Upper lobe of left lung (tissue), 6 donors: ENCODE data around the gene EIF4EBP2. TPM values are rescaled to one million over a fixed set of nuclear protein-coding genes. Genes with fewer than 3 reads are reported as not detected.
A peak's percentile ranks its signal among the peaks of the same experiment; 100 is the strongest.

Experiments
- ATAC-seq, 2 donors: fragments of 200-7000 bp; cut with Tn5 transposase; one replicate each; pipeline ENCODE4 v1.9.1; 2022; ENCODE audit warnings: mild to moderate bottlenecking in 2 of 2, moderate library complexity in 2 of 2; ENCODE audit not compliant: low FRiP score in 2 of 2
- DNase-seq, 2 donors: peaks; one replicate each; pipeline ENCODE4 v3.0.0-alpha.2; 2019 to 2020
- H3K27ac ChIP-seq, 4 donors: fragments of 200-600 bp; sonication (generic); one replicate each; pipeline ENCODE4 v1.5.1; 2016 to 2019
- H3K27me3 ChIP-seq, 4 donors: fragments of 200-600 bp; sonication (generic); one replicate each; pipeline ENCODE4 v1.5.1; 2017 to 2019
- H3K36me3 ChIP-seq, 4 donors: fragments of 200-600 bp; sonication (generic); one replicate each; pipeline ENCODE4 v1.5.1; 2016 to 2019
- H3K4me1 ChIP-seq, 4 donors: fragments of 200-600 bp; sonication (generic); one replicate each; pipeline ENCODE4 v1.5.1; 2018 to 2019
- H3K4me3 ChIP-seq, 4 donors: fragments of 200-600 bp; sonication (generic); one replicate each; pipeline ENCODE4 v1.5.1; 2017 to 2019; ENCODE audit warnings: mild to moderate bottlenecking in 2 of 4, moderate library complexity in 1 of 4
- H3K9me3 ChIP-seq, 4 donors: fragments of 200-600 bp; sonication (generic); one replicate each; pipeline ENCODE4 v1.5.1; 2018 to 2019
- EP300 ChIP-seq, 4 donors: sonication (generic); formaldehyde crosslinking; IDR thresholded peaks; one replicate each; pipeline ENCODE4 v1.5.1; 2017; ENCODE audit warnings: antibody characterized with exemption in 4 of 4, control low read depth in 2 of 4
- POLR2A ChIP-seq, 4 donors: fragments of 450-650 bp; IDR thresholded peaks; one replicate each; pipeline ENCODE4 v1.5.1; 2016 to 2017; ENCODE audit warnings: antibody characterized with exemption in 4 of 4, mild to moderate bottlenecking in 2 of 4
- POLR2AphosphoS5 ChIP-seq, 2 donors: sonication (generic); formaldehyde crosslinking; IDR thresholded peaks; one replicate each; pipeline ENCODE4 v1.5.1; 2017; ENCODE audit warnings: antibody characterized with exemption in 2 of 2
- WGBS, 2 donors: methylation state at CpG; one replicate each; pipeline ENCODE4 v1.1.5; 2017 to 2018; 5-methylcytosine and 5-hydroxymethylcytosine counted together
- total RNA-seq, 6 donors: library from RNA; depleted of rRNA in 4 of 6; stranded (reverse); fragments of >200 nt in 4 of 6; gene quantifications; one replicate each; pipeline versions ENCODE4 v1.1.0 to v1.2.1, GENCODE V29; 2016 to 2021
- TF ChIP-seq, protein P1 (sequence below), 6 experiments: fragments of 450-650 bp in 4 of 6; fragments of 200-600 bp in 2 of 6; sonication (generic) in 2 of 6; IDR thresholded peaks; one replicate each; pipeline ENCODE4 v1.5.1; 2016 to 2019; ENCODE audit warnings: antibody characterized with exemption in 6 of 6
- donor health status: DM: no; HTN: no; CAD: no; lungs with moderate emphysema.
- donor health status: DM: no; HTN: yes; CAD: no; lungs with severe emphysema.

The EIF4EBP2 gene, protein sequence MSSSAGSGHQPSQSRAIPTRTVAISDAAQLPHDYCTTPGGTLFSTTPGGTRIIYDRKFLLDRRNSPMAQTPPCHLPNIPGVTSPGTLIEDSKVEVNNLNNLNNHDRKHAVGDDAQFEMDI
- 10 to 100 TPM; 36.3 to 85.1 (median 58.9) TPM for total RNA-seq

DNA sequence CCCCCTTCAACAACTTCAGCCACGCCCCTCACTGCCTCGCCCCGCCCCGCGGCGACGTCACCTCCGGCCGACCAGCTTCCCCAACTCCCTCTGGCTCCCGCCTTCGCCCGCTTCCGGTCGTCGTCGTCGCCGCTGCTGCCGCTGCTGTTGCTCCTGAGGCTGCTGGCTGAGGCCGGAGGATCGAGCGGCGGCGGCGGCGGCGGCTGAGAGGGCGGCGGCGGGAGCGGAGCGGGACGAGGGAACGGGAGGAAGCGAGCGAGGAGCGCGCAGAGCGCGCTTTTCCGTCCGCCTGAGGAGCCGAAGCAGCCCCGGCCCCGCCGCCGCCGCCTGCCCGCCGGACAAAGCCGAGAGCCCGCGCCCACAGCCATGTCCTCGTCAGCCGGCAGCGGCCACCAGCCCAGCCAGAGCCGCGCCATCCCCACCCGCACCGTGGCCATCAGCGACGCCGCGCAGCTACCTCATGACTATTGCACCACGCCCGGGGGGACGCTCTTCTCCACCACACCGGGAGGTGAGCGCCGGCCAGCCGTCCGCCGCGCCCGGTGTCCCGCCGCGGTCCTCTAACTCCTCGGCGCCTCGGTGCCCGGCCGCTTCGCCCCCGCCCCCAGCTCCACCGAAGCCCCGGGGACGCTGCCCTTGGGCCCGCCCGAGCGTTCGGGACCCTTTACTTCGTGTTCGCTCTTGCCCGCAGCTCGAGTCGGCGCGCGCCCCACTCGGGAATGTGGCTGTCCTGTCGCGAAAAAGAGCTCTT lies at the start of gene EIF4EBP2:
Gene EIF4EBP2, plus strand, starts transcription at position 110 of the 751 bp plus-strand sequence. Its CDS starts 257 bp downstream, at position 367.
- ATAC-seq = peak; percentile 97
- H3K27me3 ChIP-seq = no peaks in the 10 kb centered on the region
- TF ChIP-seq POLR2A (IDR thresholded peaks at IDR 0.05) (peak in 3 of 4 donors; percentile 73 to 99 (median 99)), POLR2AphosphoS5 (IDR thresholded peaks at IDR 0.05) (peak; percentile 99), EP300 (IDR thresholded peaks at IDR 0.05) (peak in 1 of 4 donors; percentile 59)
- TF ChIP-seq, protein P1, sequence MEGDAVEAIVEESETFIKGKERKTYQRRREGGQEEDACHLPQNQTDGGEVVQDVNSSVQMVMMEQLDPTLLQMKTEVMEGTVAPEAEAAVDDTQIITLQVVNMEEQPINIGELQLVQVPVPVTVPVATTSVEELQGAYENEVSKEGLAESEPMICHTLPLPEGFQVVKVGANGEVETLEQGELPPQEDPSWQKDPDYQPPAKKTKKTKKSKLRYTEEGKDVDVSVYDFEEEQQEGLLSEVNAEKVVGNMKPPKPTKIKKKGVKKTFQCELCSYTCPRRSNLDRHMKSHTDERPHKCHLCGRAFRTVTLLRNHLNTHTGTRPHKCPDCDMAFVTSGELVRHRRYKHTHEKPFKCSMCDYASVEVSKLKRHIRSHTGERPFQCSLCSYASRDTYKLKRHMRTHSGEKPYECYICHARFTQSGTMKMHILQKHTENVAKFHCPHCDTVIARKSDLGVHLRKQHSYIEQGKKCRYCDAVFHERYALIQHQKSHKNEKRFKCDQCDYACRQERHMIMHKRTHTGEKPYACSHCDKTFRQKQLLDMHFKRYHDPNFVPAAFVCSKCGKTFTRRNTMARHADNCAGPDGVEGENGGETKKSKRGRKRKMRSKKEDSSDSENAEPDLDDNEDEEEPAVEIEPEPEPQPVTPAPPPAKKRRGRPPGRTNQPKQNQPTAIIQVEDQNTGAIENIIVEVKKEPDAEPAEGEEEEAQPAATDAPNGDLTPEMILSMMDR (IDR thresholded peaks at IDR 0.05) = no peak
- H3K4me1 ChIP-seq = peaks cover 34 to 49% (median 34%) of the 10 kb centered on the region in 4 donors
- no peaks in the 10 kb centered on the region for H3K9me3 ChIP-seq
- DNase-seq = peak; percentile 98 to 100
- peaks cover 0 to 4% (median 0%) of the 10 kb centered on the region in 4 donors for H3K36me3 ChIP-seq
- 2% methylated on average over 9 to 47 of the region's 103 CpGs for whole genome bisulfite sequencing, 2 donors
- H3K27ac ChIP-seq = peak within 1 kb of the TSS; percentile 96 to 100 (median 98)
- peak within 1 kb of the TSS; percentile 79 to 99 (median 94) for H3K4me3 ChIP-seq

DNA sequence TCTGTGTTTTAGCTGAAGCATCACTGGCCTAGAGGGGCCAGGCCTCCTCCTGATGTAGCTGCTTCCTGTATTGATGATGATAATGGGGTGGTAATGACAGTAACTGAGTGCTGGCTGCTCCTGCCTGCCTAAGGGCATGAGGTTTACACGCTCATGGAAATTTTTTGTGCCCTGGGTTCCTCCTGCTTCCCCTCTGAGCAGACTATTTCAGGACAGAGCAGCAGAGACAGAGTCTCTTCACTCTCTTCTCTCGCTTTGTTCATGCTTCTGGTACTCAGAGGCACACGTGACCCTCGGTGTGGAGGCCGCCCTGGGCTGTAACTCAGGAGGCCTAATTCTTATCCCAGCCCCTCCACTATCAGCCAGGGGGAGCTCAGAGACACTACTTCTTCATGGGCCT lies 49.4 kb upstream of the EIF4EBP2 start:
- Histone ChIP-seq H3K27me3 (no peaks in the 10 kb centered on the region), H3K27ac (peak overlapping the region in 3 of 4 donors; percentile 67 to 72 (median 69)), H3K4me3 (no peak overlapping the region), H3K9me3 (no peaks in the 10 kb centered on the region), H3K4me1 (peaks cover 13 to 46% (median 31%) of the 10 kb centered on the region in 4 donors), H3K36me3 (no peaks in the 10 kb centered on the region)
- TF ChIP-seq, protein P1 (IDR thresholded peaks at IDR 0.05) = no peak
- TF ChIP-seq EP300 (IDR thresholded peaks at IDR 0.05) = no peak
- TF ChIP-seq POLR2A (IDR thresholded peaks at IDR 0.05) = no peak
- no peak for TF ChIP-seq POLR2AphosphoS5 (IDR thresholded peaks at IDR 0.05)
- no peak for ATAC-seq
- no peak for DNase-seq
- 80 to 85% methylated on average over 5 of the region's 5 CpGs for WGBS, 2 donors

DNA sequence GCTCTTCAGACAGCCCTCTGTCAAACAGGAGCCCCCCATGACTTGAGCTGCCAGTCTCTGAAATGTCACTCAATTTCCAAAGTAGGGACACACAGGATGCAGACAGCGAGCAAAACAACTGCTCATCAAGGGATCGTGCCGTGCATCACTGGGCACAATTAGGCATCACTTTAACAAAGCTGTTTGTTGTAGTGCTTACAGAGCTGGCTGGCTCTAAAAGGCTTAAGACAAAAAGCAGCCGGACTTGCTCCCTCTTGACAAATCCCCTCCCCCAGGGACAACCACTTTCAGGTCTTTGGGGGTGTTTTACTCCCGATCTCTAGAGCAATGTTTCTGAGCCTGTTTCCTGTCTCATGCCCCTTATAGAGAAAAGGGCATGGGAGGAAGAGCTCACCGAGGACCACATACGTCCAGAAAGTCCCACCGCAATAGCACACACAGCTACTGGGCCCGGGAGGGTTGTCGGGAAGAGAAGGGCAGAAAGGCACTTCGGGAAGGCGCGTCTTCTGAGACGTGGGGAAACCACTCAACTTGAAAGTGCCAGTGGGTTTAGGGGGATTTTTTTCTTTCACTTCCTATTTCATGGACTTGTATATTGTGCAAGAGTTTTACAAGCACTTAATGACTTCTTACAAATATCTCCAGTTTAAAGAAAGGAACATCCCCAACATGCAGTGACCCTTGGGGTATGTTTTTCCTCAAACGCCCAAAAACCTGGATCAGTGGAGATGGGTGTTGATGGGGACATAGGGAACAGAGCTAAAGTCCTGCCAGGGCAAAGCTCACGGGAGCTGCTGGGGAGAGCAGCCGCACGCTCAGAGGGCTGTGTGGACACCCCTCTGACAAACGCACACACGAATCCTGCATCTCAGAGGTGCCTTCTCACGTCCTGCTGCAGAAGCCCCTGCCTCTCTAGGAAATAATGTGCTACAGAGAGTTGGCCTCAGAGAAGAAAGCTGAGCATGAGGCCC lies 48.6 kb upstream of the EIF4EBP2 start:
- 32 to 48% methylated on average over 21 of the region's 21 CpGs for WGBS, 2 donors
- H3K27ac ChIP-seq = peak overlapping the region; percentile 45 to 72 (median 68)
- no peaks in the 10 kb centered on the region for H3K27me3 ChIP-seq
- ATAC-seq (peak; percentile 11 to 62), DNase-seq (peak in 1 of 2 donors; percentile 64)
- peaks cover 13 to 46% (median 31%) of the 10 kb centered on the region in 4 donors for H3K4me1 ChIP-seq
- peak overlapping the region in 1 of 4 donors; percentile 3 for H3K4me3 ChIP-seq
- H3K9me3 ChIP-seq = no peaks in the 10 kb centered on the region
- H3K36me3 ChIP-seq = no peaks in the 10 kb centered on the region
- TF ChIP-seq POLR2AphosphoS5 (IDR thresholded peaks at IDR 0.05) (peak; percentile 16 to 63), POLR2A (IDR thresholded peaks at IDR 0.05) (no peak), EP300 (IDR thresholded peaks at IDR 0.05) (peak in 1 of 4 donors; percentile 54)
- TF ChIP-seq, protein P1 (IDR thresholded peaks at IDR 0.05) = no peak

DNA sequence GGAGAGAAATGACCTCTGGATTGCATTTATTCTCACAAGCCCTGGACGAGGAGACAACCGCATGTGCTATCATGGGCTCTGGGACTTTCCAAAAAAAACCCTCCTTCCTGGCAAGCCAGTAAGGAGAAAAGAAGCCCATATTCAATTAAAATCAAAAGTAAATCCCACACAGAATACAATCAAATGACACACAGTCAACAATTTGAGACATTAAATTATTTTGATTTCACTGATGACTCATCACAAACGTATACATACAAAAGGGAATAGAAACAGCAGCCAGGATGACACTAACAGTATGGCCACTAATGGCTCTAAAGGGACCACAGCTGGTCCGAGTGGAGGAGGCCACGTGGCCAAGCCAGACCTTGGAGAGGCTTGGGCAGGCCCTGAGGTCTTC lies 46.4 kb upstream of the EIF4EBP2 start:
- Histone ChIP-seq H3K27me3 (no peaks in the 10 kb centered on the region), H3K9me3 (no peaks in the 10 kb centered on the region), H3K4me3 (no peak overlapping the region), H3K4me1 (peaks cover 15 to 43% (median 30%) of the 10 kb centered on the region in 4 donors), H3K36me3 (no peaks in the 10 kb centered on the region), H3K27ac (no peak overlapping the region)
- ATAC-seq (no peak), DNase-seq (no peak)
- TF ChIP-seq EP300 (IDR thresholded peaks at IDR 0.05) (no peak), POLR2AphosphoS5 (IDR thresholded peaks at IDR 0.05) (no peak), POLR2A (IDR thresholded peaks at IDR 0.05) (no peak)
- TF ChIP-seq, protein P1 (IDR thresholded peaks at IDR 0.05) = no peak
- WGBS, 2 donors = 44 to 50% methylated on average over 5 of the region's 5 CpGs
